Type B pancreatic cell (in vitro differentiated cells): ENCODE data around the gene ISM1. TPM values are rescaled to one million over a fixed set of nuclear protein-coding genes. Genes with fewer than 3 reads are reported as not detected.
"Not testable (repeated sequence)": the region's sequence is repeated elsewhere in the genome, so short reads cannot be mapped to it uniquely, and the experiment has no call there.

Source experiments
- DNase-seq: peaks from one replicate; pipeline ENCODE4 v3.0.0; 2021; ENCODE audit warnings: mixed read lengths; ENCODE audit not compliant: unreplicated experiment; ENCODE audit errors: extremely low spot score
- H3K27ac Mint-ChIP-seq: 2 replicates; pipeline ENCODE4 v1.8.0; 2021; ENCODE audit warnings: mild to moderate bottlenecking, mixed read lengths
- H3K27me3 Mint-ChIP-seq: 2 replicates; pipeline ENCODE4 v1.8.0; 2021; ENCODE audit warnings: mixed read lengths
- H3K36me3 Mint-ChIP-seq: 2 replicates; pipeline ENCODE4 v1.8.0; 2021; ENCODE audit warnings: mixed read lengths
- H3K4me1 Mint-ChIP-seq: one replicate; pipeline ENCODE4 v1.8.0; 2021; ENCODE audit warnings: mixed read lengths; ENCODE audit not compliant: unreplicated experiment
- H3K4me3 Mint-ChIP-seq: 2 replicates; pipeline ENCODE4 v1.8.0; 2021; ENCODE audit warnings: mild to moderate bottlenecking, mixed read lengths
- H3K9me3 Mint-ChIP-seq: 2 replicates; pipeline ENCODE4 v1.8.0; 2021; ENCODE audit warnings: mixed read lengths
- total RNA-seq: library from RNA; stranded (reverse); gene quantifications from 2 replicates; pipeline ENCODE4 v1.2.1, GENCODE V29; 2021; ENCODE audit warnings: low replicate concordance
- TF ChIP-seq, protein P1 (sequence below): fragments of 200-600 bp; sonication (generic); conservative IDR thresholded peaks from 2 replicates; pipeline ENCODE4 v1.5.0; 2021; ENCODE audit warnings: antibody characterized with exemption, mild to moderate bottlenecking

ISM1 gene
- total RNA-seq, 1 donor from 2014 or later: 9.0 TPM

GRCh38 chr20:13229538-13229937 lies 8.5 kb downstream of the ISM1 start:
- TF ChIP-seq, protein P1, sequence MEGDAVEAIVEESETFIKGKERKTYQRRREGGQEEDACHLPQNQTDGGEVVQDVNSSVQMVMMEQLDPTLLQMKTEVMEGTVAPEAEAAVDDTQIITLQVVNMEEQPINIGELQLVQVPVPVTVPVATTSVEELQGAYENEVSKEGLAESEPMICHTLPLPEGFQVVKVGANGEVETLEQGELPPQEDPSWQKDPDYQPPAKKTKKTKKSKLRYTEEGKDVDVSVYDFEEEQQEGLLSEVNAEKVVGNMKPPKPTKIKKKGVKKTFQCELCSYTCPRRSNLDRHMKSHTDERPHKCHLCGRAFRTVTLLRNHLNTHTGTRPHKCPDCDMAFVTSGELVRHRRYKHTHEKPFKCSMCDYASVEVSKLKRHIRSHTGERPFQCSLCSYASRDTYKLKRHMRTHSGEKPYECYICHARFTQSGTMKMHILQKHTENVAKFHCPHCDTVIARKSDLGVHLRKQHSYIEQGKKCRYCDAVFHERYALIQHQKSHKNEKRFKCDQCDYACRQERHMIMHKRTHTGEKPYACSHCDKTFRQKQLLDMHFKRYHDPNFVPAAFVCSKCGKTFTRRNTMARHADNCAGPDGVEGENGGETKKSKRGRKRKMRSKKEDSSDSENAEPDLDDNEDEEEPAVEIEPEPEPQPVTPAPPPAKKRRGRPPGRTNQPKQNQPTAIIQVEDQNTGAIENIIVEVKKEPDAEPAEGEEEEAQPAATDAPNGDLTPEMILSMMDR: no peak
- Mint-ChIP-seq H3K27ac (no peak overlapping the region), H3K4me3 (no peak overlapping the region), H3K36me3 (peaks cover 7% of the 10 kb centered on the region), H3K9me3 (peaks cover 4% of the 10 kb centered on the region), H3K27me3 (peaks cover 24% of the 10 kb centered on the region), H3K4me1 (peaks cover 10% of the 10 kb centered on the region)
- DNase-seq: no peak

DNA sequence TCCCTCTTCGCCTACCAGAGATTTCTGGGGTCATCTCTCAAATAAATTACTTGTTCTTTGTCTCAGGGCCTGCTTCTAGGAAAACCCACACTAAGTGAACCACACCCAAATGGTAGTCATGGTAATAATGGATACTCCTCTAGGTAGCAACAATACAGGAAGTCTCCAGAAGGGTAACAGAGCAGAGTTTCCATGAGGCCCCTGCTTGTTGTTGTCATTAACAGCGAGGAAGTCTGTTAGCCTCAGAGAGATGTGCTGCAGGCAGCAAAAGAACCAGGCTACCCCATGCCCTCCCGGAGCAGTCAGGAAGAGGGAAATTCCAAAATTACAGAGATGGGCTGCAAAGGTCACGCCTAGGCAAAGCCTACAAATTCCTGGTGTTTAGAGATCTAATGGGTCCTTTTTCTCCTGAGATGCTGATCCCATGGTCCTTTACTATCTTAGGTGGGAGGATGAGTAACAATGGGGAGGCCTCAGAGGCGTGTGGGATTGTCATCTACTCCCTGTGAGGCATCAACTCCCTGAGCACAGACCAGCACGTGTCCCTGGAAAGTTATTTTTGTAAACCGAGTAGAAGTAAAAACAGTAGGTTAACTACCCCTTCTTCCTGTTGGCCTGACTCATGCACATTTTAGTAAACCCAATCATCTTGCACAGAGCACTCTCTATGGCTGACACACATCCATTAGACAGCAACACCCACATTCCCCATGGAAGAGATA lies 10.1 kb downstream of the ISM1 start:
- H3K27ac Mint-ChIP-seq: peak overlapping the region; percentile 4
- H3K27me3 Mint-ChIP-seq: peaks cover 15% of the 10 kb centered on the region
- peaks cover 7% of the 10 kb centered on the region for H3K36me3 Mint-ChIP-seq
- peaks cover 10% of the 10 kb centered on the region for H3K4me1 Mint-ChIP-seq
- TF ChIP-seq, protein P1: no peak
- H3K4me3 Mint-ChIP-seq: no peak overlapping the region
- peaks cover 4% of the 10 kb centered on the region for H3K9me3 Mint-ChIP-seq
- no peak for DNase-seq

DNA sequence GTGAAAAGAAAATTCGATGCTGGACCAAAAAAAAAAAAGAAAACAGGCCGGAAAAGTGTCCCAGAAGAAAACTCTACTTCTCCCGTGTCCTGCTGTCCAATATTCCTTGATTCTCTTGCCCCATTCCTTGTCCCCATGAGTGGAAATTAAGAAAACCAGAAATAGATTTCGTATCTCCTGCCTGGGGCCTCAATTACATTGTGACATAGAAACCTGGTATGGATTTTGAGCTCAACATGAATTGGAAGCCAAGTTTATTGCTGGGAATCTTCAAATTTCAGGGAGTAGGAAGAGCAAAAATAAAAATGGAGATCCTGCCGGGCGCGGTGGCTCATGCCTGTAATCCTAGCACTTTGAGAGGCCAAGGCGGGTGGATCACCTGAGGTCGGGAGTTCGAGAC lies 11.9 kb downstream of the ISM1 start:
- Mint-ChIP-seq H3K4me3 (no peak overlapping the region), H3K27ac (no peak overlapping the region), H3K36me3 (peaks cover 7% of the 10 kb centered on the region), H3K4me1 (peaks cover 10% of the 10 kb centered on the region), H3K9me3 (peaks cover 4% of the 10 kb centered on the region), H3K27me3 (peaks cover 12% of the 10 kb centered on the region)
- TF ChIP-seq, protein P1: no peak
- DNase-seq: no peak

DNA sequence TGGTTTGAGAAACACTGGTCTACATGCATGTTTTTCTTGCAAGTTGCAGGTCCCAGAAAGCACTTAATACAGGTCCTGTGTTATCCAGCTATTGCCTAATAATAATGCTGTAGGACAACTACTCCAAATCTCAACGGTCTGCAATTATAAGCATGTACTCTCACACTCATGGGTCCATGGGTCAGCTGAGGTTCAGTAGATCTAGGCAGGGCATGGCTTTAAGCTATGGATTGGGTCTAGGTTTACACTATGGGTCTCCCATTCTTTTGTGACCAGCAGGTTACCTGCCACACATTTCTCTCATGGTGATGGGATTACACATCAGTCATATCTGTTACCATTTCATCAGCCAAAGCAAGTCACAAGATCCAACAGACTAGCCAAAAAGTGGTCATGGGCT lies 13.9 kb downstream of the ISM1 start:
- peaks cover 4% of the 10 kb centered on the region for H3K9me3 Mint-ChIP-seq
- H3K36me3 Mint-ChIP-seq: no peaks in the 10 kb centered on the region
- H3K4me1 Mint-ChIP-seq: peaks cover 10% of the 10 kb centered on the region
- DNase-seq: no peak
- TF ChIP-seq, protein P1: no peak
- H3K27ac Mint-ChIP-seq: no peak overlapping the region
- no peaks in the 10 kb centered on the region for H3K27me3 Mint-ChIP-seq
- no peak overlapping the region for H3K4me3 Mint-ChIP-seq

DNA sequence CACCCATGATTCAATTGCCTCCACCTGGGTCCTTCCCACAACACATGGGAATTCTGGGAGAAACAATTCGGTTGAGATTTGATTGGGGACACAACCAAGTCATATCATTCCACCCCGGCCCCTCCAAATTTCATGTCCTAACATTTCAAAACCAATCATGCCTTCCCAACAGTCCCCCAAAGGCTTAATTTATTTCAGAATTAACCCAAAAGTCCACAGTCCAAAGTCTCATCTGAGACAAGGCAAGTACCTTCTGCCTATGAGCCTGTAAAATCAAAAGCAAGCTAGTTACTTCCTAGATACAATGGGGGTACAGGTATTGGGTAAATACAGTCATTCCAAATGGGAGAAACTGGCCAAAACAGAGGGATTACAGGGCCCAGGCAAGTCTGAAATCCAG lies 15.3 kb downstream of the ISM1 start:
- not testable (repeated sequence) for H3K27ac Mint-ChIP-seq, H3K27me3 Mint-ChIP-seq, H3K4me1 Mint-ChIP-seq, H3K4me3 Mint-ChIP-seq, DNase-seq, H3K36me3 Mint-ChIP-seq, H3K9me3 Mint-ChIP-seq

DNA sequence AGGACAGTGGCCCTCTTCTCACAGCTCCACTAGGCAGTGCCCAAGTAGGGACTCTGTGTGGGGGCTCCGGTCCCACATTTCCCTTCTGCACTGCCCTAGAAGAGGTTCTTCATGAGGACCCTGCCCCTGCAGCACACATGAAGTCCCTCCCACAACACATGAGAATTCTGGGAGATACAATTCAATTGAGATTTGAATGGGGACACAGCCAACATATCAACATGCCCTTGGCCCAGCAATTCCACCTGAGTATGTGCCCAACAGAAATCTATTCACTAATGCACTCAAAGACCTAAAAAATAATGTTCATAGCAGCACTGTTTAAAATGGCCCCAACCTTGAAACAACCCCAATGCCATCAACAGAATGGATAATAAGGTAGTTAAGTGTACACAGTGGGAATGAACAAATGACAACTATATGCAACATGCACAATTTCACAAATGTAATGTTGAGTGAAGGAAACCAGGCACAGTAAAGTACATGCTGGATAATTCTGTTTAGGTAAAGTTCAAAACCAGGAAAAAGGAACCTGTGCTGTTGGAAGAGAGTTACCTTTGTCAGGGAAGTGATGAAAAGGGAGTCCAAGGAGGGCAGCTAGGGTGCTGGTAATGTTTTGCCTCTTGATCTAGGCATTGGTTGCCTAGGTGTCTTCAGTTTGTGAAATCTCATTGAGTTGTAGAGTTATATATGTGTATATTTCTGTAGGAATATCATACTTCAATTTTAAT lies 16.1 kb downstream of the ISM1 start:
- H3K27me3 Mint-ChIP-seq: no peaks in the 10 kb centered on the region

More for the DNA sequence above, 16.1 kb downstream of the ISM1 start:
- H3K4me3 Mint-ChIP-seq: no peak overlapping the region
- H3K27ac Mint-ChIP-seq: no peak overlapping the region
- H3K36me3 Mint-ChIP-seq: no peaks in the 10 kb centered on the region
- DNase-seq: no peak
- H3K4me1 Mint-ChIP-seq: no peaks in the 10 kb centered on the region
- TF ChIP-seq, protein P1: no peak
- no peaks in the 10 kb centered on the region for H3K9me3 Mint-ChIP-seq
